Activated T-cell treated with anti-CD3 and anti-CD28 coated beads, Interleukin-2, amount 50 U/mL, for 72 hours (primary cell): ENCODE measurements around the gene DHRS2. TPM values are rescaled to one million over a fixed set of nuclear protein-coding genes. Genes with fewer than 3 reads are reported as not detected.

Experiments
- ATAC-seq, 2 donors: fragments of 150-1000 bp; cut with Tn5 transposase; replicated peaks in 1 of 2; 2 replicates each; pipeline ENCODE4 v1.10.0; 2021; ENCODE audit warnings: moderate library complexity in 2 of 2, mild to moderate bottlenecking in 1 of 2
- DNase-seq, 2 donors: peaks; one replicate each; pipeline ENCODE4 v3.0.0; 2021 to 2022; ENCODE audit warnings: mixed read lengths in 1 of 2
- H3K27ac Mint-ChIP-seq: one replicate; pipeline ENCODE4 v1.8.0; 2022; ENCODE audit warnings: mild to moderate bottlenecking, moderate library complexity, mixed read lengths
- H3K27me3 Mint-ChIP-seq: one replicate; pipeline ENCODE4 v1.8.0; 2022; ENCODE audit warnings: low read depth, mixed read lengths
- H3K36me3 Mint-ChIP-seq, 2 donors: one replicate each; pipeline ENCODE4 v1.8.0; 2022; ENCODE audit warnings: mixed read lengths in 2 of 2, mild to moderate bottlenecking in 1 of 2; ENCODE audit not compliant: insufficient read depth in 2 of 2
- H3K4me1 Mint-ChIP-seq: one replicate; pipeline ENCODE4 v1.8.0; 2022; ENCODE audit warnings: low read depth, mixed read lengths
- H3K4me3 Mint-ChIP-seq, 2 donors: one replicate each; pipeline ENCODE4 v1.8.0; 2022; ENCODE audit warnings: mild to moderate bottlenecking in 2 of 2, mixed read lengths in 2 of 2, moderate library complexity in 2 of 2
- H3K9me3 Mint-ChIP-seq, 2 donors: one replicate each; pipeline ENCODE4 v1.8.0; 2022; ENCODE audit warnings: mixed read lengths in 2 of 2
- total RNA-seq, 2 donors: library from RNA; stranded (reverse); gene quantifications; one replicate each; pipeline ENCODE4 v1.2.3, GENCODE V29; 2022

DHRS2 gene
- total RNA-seq, 2 donors from 2014 or later, result 5.0 to 10.6 TPM

DNA sequence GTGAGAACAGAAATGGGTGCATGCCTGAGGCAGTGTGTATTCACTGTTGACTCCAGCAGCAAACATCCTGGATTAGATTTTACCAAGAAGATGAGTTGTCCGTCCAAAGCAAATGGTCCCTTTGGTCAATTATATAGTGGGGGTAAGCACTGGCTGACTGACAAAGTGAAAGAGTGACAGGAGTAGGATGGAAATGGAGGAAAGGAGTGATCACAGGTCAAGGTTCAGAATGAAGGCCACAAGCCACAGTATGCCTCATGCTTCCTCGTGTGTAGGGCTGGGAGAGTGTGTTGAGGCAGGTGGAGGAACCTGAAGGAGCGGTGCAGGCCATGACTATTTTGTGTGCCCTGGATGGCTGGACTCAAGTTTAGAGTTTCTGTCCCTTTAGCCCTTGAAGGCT lies 14.3 kb downstream of the DHRS2 start:
- no peak overlapping the region for H3K27ac Mint-ChIP-seq
- no peaks in the 10 kb centered on the region for H3K27me3 Mint-ChIP-seq
- DNase-seq (no peak), ATAC-seq (no peak)
- peaks cover 0 to 1% of the 10 kb centered on the region in 2 donors for H3K36me3 Mint-ChIP-seq
- no peak overlapping the region for H3K4me3 Mint-ChIP-seq
- peaks cover 2 to 4% of the 10 kb centered on the region in 2 donors for H3K9me3 Mint-ChIP-seq
- no peaks in the 10 kb centered on the region for H3K4me1 Mint-ChIP-seq

DNA sequence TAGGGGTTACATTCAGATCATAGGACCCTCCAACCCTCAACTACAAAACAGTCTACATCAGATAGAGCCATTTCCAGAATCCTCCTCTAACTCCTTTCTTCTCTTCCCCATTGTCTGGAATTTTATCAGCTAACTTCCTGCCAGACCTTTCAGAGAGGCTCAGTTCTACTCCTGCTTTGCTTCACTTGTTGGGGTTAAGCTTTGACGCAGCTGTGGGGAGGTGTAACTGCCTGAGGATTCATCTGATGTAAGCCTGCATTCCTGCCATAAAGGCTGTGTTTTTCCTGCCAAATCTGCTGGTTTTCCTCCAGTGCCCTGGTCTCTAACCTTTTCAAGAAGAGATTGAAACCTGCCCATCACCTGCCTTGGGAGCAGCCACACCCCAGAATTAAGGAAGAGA lies 16.9 kb downstream of the DHRS2 start:
- Mint-ChIP-seq H3K4me1 (no peaks in the 10 kb centered on the region), H3K9me3 (peaks cover 2 to 4% of the 10 kb centered on the region in 2 donors), H3K27ac (no peak overlapping the region), H3K36me3 (peaks cover 0 to 1% of the 10 kb centered on the region in 2 donors), H3K27me3 (no peaks in the 10 kb centered on the region), H3K4me3 (no peak overlapping the region)
- no peak for DNase-seq
- ATAC-seq, result no peak

DNA sequence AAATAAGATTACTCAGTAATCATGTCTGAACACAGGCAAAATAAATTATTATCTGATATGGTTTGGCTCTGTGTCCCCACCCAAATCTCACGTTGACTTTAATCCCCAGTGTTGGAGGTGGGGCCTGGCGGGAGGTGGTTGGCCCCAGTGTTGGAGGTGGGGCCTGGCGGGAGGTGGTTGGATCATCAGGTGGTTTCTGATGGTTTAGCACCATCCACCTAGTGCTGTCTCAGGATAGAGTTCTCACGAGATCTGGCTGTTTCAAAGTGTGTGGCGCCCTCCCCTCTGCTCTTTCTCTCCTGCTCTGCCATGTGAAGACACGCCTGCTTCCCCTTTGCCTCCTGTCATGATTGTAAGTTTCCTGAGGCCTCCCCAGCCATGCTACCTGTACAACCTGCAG lies 18.1 kb downstream of the DHRS2 start:
- Mint-ChIP-seq H3K4me3 (no peak overlapping the region), H3K27ac (peak overlapping the region; percentile 43), H3K4me1 (no peaks in the 10 kb centered on the region), H3K9me3 (peaks cover 2 to 4% of the 10 kb centered on the region in 2 donors), H3K36me3 (peaks cover 0 to 1% of the 10 kb centered on the region in 2 donors), H3K27me3 (peaks cover 4% of the 10 kb centered on the region)
- ATAC-seq (no peak), DNase-seq (no peak)

DNA sequence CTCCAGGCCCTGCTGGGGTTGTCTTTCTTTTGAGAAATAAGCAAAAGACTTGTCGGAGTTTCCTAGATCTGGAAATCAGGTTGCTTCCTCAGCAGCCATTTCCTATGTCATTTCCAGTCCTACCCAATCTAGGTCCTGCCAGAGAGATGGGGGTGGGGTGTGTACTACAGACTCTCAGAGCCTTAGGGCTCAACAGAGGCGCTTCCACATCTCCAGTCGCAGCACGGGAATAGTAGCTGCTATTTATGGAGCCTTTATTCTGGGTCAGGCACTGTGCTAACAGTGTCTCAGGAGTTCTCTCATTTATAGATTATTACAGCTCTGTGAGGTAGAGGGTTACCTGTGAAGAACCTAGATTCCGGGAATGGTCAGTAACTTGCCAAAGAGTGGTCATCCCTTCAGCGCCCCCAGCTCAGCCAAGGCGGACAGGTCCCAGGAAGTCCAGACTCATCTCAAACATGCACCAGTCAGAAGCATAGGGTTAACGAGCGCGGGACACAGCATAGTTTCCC lies 21.9 kb downstream of the DHRS2 start:
- Mint-ChIP-seq H3K27me3 (peaks cover 20% of the 10 kb centered on the region), H3K9me3 (peaks cover 2% of the 10 kb centered on the region in 2 donors), H3K4me1 (no peaks in the 10 kb centered on the region), H3K27ac (no peak overlapping the region), H3K36me3 (peaks cover 0 to 1% of the 10 kb centered on the region in 2 donors), H3K4me3 (no peak overlapping the region)
- DNase-seq (no peak), ATAC-seq (no peak)

DNA sequence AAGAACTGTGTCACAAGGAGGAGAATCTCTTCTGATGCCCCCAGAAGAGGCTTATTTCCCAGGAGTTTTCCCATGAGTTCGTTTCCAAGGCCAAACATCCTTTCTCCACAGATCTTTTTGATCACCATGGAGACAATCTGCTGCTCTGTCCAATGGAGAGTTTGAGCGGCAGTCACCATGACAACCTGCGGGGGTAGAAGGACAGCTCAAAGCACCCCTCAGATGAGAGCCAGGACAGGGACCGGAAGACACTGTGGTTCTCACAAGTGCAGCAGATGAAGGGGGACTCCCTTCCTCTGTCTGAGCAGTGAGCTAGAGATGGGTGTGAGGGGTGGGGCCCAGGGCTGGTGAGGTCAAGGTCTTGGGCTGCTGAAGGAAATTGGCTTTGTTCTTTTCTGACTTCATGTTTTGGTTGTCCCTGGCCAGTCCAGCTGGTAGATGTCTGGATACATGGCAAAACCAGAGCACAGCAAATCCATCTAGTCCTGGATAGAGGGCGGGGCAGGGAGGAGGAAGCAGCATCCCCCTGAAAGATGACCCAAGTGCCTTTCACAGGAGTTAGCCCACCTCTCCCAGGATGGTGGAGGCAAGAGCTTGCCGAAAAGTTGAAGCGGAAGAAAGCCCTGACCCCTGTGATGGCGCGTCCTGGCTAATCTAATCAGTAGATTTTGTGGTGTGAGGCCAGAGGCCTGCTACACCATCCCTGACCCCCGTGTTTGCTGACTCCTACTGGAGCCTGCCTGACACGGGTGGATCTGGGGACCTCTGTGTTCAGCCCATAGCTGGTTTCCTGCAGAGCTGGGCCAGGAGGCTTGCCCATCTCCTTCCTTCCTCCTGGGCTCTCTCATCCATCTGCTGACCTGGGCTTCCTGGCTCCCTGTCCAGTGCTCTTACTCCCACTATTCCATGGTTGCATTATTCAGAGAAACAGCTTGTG lies 24.4 kb downstream of the DHRS2 start:
- Mint-ChIP-seq H3K4me3 (no peak overlapping the region), H3K27ac (no peak overlapping the region), H3K9me3 (no peaks in the 10 kb centered on the region), H3K4me1 (no peaks in the 10 kb centered on the region), H3K27me3 (peaks cover 20% of the 10 kb centered on the region), H3K36me3 (no peaks in the 10 kb centered on the region)
- ATAC-seq (peak; percentile 73 to 89), DNase-seq (peak; percentile 4 to 31)

DNA sequence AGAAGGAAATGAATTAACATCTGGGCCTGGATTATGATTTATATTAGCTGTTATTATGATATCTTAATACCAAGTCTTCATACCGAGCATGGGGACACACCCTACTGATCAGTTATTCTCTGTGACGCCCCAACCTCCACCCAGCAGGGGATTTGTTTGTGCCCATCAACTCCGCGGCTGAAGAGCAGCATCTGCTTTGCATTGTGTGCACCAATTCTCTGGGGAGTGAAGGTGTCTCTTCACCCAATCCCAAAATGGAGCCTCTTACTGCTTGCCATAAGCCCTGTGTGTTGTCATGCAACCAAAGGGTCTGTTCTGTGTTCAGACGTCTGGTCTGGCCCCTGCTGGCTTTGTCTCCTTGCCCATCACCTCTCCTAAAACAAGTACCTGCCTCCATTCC lies 25.4 kb downstream of the DHRS2 start:
- Mint-ChIP-seq H3K4me1 (no peaks in the 10 kb centered on the region), H3K36me3 (no peaks in the 10 kb centered on the region), H3K4me3 (no peak overlapping the region), H3K9me3 (no peaks in the 10 kb centered on the region), H3K27ac (no peak overlapping the region), H3K27me3 (peaks cover 20% of the 10 kb centered on the region)
- DNase-seq (no peak), ATAC-seq (no peak)

DNA sequence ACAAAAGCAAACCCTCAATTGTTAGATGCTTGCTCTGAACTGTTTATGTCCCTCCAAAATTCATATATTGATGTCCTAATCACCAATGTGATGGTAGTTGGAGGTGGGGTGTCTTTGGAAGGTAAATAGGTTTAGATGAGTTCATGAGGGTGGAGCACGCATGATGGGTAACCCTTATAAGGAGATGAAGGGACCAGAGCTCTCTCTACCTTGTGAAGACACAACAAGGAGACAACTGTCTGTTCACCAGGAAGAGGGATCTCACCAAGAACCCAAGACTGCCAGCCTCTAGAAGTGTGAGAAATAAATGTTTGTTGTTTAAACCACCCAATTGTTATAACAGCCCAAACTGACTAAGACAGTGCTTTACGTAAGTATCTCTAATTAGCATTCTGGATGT lies 27.0 kb downstream of the DHRS2 start:
- Mint-ChIP-seq H3K27me3 (peaks cover 20% of the 10 kb centered on the region), H3K9me3 (no peaks in the 10 kb centered on the region), H3K4me3 (no peak overlapping the region), H3K4me1 (no peaks in the 10 kb centered on the region), H3K27ac (no peak overlapping the region), H3K36me3 (no peaks in the 10 kb centered on the region)
- DNase-seq, result no peak
- no peak for ATAC-seq

DNA sequence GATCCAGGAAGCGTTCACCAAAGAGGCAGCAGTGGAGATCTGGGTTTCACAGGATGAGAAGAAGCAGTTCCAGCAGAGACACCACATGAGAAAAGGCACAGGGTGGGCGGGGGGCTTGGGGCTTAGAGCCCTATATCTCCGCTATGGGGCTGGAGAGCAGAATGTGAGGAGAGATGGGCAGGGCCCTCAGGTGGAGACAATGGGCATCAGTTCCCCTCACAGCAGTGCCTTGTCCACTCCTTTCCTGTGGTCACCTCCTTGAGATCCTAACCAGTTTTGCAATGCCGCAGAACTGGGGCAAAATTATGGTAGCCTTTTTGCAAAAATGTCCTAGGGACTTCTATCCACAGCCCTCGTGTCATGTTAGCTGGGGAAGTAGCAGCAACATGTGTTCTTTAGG lies 27.5 kb downstream of the DHRS2 start:
- Mint-ChIP-seq H3K27ac (no peak overlapping the region), H3K4me3 (no peak overlapping the region), H3K27me3 (peaks cover 20% of the 10 kb centered on the region), H3K9me3 (no peaks in the 10 kb centered on the region), H3K36me3 (no peaks in the 10 kb centered on the region), H3K4me1 (no peaks in the 10 kb centered on the region)
- no peak for DNase-seq
- no peak for ATAC-seq

DNA sequence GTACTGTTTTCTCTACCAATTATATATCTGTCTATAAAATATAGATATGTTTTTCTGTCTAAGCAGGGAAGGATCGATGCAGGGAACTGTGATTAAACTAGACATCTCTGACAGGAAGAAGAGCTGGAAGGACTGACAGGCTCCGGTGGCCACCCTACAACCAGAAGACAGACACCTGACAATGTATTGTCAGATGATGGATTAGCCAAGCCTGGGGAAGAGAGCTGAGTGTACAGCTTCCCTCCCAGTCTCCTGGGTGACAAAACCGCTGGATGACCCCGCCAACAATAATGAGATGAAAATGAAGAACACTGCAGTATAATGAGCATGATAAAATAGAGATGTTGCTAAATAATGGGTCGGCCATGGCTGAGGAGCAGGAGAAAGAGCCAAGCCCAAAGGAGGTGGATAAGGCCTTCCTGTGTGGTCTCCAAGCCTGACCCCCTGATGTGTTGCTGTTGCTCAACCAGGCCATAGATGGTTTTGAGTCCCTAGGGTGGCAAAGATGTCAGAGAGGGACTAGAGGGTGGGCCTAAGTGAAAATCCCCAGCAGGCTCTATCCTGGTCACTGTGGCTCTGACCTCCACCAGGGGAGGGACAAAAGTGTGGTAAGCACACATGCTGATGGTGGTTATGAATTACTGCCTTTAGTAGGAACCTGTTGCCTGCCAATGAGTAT lies 28.2 kb downstream of the DHRS2 start:
- H3K4me1 Mint-ChIP-seq, result no peaks in the 10 kb centered on the region
- DNase-seq (no peak), ATAC-seq (no peak)
- H3K27ac Mint-ChIP-seq, result no peak overlapping the region
- H3K27me3 Mint-ChIP-seq, result peaks cover 15% of the 10 kb centered on the region
- H3K4me3 Mint-ChIP-seq, result no peak overlapping the region
- no peaks in the 10 kb centered on the region for H3K9me3 Mint-ChIP-seq
- H3K36me3 Mint-ChIP-seq, result no peaks in the 10 kb centered on the region

DNA sequence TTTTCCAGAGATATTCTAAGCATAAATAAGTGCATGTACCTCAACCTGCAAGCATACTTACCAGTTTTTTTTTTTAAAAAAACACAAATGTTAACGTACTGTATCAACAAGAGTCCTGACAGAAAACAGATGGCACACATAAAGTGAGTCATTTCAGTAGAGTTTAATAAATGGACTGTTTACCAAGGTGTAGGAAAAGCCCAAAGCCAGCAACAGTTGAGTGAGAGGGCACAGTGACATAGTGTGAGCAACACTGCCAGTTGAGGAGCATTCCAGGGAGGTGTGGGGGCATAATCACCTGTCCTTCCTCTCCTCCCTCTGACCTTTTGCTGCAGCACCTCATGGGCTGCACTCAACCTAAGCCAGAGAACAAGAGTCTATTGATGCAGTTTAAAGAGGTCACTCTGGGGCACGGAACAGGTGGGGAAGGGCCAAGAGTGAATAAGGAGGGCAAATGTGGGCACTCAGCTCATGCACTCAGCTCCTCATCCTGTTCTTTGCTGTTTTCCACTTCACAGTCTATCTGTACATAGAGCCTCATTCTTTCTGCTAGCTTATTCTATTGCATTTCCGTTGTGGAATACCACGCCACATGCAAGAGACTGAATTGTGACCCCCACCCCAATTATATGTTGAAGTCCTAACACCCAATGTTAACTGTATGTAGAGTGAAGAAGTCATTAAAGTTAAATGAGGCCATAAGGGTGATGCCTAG lies 29.3 kb downstream of the DHRS2 start:
- Mint-ChIP-seq H3K27ac (no peak overlapping the region), H3K9me3 (no peaks in the 10 kb centered on the region), H3K36me3 (no peaks in the 10 kb centered on the region), H3K4me1 (no peaks in the 10 kb centered on the region), H3K27me3 (peaks cover 13% of the 10 kb centered on the region), H3K4me3 (no peak overlapping the region)
- no peak for ATAC-seq
- DNase-seq, result no peak

DNA sequence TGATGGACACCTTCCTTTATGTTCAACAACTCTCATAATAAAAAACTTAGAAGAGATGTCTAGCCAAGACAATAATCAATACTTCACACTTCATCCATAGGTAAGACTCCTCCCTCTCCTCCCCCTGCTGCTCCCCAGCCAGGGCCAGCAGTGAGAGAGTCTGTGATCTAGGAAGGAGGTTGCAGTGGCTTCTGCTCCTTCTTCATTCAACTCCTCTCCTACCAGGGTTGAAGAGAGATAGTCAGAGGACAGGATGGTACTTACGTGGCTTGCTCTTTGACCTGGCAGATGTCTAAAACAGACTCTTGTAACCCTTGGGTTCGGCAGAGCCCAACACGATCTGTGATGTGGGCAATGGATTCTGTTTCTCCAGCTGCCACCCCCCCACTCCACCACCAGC lies 31.0 kb downstream of the DHRS2 start:
- no peak for ATAC-seq
- peaks cover 6% of the 10 kb centered on the region for H3K27me3 Mint-ChIP-seq
- H3K27ac Mint-ChIP-seq, result no peak overlapping the region

DNA sequence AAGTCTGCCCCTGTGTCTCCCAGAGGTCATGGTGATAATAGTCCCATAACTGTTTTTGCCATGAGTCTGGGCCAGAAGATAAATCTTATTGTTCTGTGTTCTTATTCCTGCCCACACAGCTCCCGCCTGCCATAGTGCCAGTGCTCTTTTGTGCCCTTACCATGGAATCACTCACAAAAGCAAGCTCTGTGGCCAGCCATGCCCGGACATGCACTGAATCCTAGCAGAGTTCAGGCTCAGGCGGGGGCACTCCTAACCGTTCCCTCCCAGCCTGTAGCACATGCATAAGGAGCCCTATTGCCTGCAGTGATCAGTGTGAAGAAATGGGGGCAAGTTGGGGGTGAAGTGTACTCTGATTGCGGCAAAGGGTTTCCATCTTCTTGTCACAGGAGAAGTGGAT lies 33.3 kb downstream of the DHRS2 start:
- Mint-ChIP-seq H3K27ac (no peak overlapping the region), H3K9me3 (no peaks in the 10 kb centered on the region), H3K36me3 (no peaks in the 10 kb centered on the region), H3K4me3 (no peak overlapping the region), H3K4me1 (no peaks in the 10 kb centered on the region), H3K27me3 (peaks cover 12% of the 10 kb centered on the region)
- DNase-seq (no peak), ATAC-seq (no peak)

More for the DNA sequence above, 31.0 kb downstream of the DHRS2 start:
- no peak for DNase-seq
- Mint-ChIP-seq H3K4me1 (no peaks in the 10 kb centered on the region), H3K4me3 (no peak overlapping the region), H3K9me3 (no peaks in the 10 kb centered on the region), H3K36me3 (no peaks in the 10 kb centered on the region)

DNA sequence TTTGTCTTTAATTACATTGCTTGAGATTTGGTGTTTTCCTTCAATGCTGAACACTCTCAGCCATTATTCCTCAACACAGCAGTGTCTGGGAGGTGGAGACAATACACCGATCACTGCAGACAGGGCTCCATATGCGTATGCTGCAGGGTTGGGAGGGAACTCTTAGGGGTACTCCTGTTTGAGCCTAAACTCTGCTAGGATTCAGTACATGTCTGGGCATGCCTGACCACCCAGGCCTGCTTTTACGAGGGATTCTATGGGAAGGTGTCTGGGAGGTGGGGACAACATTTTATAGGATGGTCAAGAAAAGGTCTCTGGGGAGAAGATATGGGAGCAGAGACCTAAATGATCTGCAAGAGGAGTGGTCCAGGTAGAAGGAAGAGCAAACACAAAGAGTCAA lies 34.3 kb downstream of the DHRS2 start:
- DNase-seq (no peak), ATAC-seq (no peak)
- Mint-ChIP-seq H3K27ac (no peak overlapping the region), H3K4me3 (no peak overlapping the region), H3K9me3 (no peaks in the 10 kb centered on the region), H3K36me3 (no peaks in the 10 kb centered on the region), H3K27me3 (peaks cover 15% of the 10 kb centered on the region), H3K4me1 (no peaks in the 10 kb centered on the region)
